ENCODE results near the gene LVRN.
"Not testable (repeated sequence)": the region's sequence is repeated elsewhere in the genome, so short reads cannot be mapped to it uniquely, and the experiment has no call there.

Gene LVRN

DNA sequence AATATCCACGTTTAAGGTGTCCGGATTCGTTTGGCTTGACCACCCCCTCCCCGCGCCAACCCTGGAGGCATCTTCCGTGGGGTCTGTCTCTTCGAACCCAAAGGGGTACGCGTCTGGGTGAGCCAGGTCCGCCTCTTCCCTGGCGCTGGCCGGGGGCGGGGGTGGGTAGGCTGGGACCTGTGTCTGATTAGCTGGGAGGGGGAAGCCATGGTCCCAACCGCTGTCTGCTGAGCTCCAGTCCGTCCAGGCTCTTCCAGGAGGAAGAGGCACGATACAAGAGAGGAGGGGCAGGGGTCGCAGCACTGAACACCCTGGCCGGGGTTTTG lies at the start of gene LVRN:
TSS of gene LVRN (plus strand) at position 237 of the 326 bp plus-strand sequence. CDS start 143 bp downstream, outside the sequence.
- no peak for DNase-seq (ENCODE audit: low spot score)

DNA sequence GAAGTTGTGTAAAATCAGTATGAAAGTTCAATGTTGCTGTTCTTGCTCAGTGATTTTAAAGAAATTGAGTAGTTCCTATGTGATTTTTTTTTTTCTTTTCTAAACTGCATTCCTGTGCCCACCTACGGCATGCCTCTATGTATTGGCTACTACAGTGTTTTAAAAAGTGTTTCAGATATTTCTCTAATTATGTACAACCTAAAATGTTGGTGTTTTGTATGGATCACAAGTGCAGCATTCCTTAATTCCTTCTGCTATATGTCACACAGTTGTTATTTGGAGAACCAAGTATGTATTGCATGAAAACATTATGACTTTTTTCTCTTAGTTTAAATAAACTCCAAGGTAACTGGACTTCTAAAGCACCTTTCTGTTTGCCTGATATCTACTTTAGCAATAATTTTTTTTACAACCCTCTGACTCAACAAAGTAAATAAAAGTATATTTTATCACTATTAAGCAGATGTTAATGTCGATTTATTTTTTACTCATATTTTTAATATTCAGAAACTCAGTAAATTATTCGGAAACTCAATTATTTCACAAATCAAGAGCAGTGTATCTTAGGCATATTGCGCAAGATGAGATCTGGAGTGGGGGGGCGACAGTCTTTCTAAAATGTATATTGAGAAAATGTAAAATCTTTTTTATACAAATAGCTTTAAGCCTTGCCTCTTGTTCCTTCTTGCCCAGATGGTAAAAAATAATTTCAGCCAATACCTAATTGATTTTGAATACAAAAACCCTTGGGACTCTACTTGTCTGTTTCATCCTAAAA lies 48.5 kb upstream of the LVRN start:
- DNase-seq (ENCODE audit: low spot score) = not testable (repeated sequence)

DNA sequence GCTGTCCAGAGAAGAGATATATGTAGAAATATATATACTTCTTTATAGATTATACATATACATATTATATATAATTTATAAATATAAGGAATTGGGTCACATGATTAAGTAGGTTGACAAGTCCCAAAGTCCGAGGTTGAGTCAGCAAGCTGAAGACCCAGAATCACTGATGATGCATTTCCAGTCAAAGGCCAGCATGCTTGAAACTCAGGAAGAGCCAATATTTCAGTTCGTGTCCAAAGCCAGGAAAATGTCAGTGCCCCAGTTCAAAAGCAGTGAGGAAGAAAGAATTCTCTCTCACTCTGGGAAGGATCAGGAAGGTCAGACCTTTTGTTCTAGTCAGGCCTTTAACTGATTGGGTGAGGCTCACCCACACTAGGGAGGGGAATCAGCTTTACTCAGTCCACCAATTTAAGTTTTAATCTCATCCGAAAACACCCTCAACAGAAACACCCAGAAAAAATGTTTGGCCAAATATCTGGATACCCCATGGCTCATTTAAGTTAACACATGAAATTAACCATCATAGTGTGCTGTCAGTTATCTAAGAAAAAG lies 42.0 kb upstream of the LVRN start:
- DNase-seq (ENCODE audit: low spot score) = no peak

DNA sequence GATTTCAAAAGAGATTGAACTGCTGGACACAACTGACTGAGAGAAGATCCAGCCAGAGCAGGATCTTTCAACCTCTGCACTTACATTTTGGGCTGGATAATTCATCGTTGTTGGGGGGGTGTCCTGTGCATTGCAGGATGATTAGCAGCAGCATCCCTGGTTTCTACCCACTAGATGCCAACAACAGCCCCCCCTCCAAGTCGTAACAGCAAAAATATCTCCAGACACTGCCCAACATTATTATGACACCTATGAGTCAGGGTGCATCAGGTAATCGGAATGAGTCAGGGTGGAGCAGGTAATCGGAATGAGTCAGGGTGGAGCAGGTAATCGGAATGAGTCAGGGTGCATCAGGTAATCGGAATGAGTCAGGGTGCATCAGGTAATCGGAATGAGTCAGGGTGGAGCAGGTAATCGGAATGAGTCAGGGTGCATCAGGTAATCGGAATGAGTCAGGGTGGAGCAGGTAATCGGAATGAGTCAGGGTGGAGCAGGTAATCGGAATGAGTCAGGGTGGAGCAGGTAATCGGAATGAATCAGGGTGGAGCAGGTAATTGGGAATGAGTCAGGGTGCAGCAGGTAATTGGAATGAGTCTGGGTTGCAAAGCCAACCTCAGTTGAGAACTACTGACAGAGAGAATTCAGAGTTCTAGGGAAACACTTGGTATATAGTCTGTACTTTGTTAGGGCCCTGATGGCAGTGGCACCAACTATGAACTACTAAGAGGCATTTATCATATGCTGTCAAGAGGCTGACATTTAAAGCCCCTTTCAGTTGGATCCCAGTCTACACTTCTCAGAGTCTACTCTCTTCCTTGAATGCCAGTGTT lies 33.5 kb upstream of the LVRN start:
- not testable (repeated sequence) for DNase-seq (ENCODE audit: low spot score)

GRCh38 chr5:115930171-115930570 lies 32.1 kb upstream of the LVRN start:
- DNase-seq (ENCODE audit: low spot score) = not testable (repeated sequence)

DNA sequence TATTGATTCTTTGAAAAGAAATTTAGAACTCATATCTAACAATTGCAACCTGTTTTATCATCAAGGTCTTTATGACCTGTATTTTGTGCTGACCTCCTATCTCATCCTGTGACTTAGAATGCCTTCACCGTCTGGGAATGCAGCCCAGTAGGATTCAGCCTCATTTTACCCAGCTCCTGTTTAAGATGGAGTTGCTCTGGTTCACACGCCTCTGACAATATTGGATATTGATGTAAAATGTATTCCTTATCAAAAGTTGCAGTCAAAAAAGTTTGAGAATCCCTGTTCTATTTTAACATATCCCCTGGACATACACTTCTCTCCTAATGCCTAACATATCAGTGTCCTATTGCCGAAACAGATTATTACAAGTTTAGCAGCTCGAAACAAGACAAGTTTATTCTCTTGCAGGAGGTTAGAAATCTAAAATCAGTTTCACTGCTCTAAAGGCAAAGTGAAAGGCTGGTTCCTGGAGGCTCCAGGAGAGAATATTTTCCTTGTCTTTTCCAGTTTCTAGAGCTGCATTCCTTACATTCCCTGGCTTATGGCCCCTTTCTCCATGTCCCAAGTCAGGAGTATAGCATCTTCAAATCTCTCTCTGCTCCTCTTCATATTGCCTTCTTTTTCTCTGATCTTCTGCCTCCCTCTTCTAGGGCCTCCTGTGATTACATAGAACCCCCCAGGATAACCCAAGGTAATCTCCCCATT lies 31.5 kb upstream of the LVRN start:
- DNase-seq (ENCODE audit: low spot score) = no peak

GRCh38 chr5:115932991-115933390 lies 29.3 kb upstream of the LVRN start:
- DNase-seq (ENCODE audit: low spot score) = no peak

DNA sequence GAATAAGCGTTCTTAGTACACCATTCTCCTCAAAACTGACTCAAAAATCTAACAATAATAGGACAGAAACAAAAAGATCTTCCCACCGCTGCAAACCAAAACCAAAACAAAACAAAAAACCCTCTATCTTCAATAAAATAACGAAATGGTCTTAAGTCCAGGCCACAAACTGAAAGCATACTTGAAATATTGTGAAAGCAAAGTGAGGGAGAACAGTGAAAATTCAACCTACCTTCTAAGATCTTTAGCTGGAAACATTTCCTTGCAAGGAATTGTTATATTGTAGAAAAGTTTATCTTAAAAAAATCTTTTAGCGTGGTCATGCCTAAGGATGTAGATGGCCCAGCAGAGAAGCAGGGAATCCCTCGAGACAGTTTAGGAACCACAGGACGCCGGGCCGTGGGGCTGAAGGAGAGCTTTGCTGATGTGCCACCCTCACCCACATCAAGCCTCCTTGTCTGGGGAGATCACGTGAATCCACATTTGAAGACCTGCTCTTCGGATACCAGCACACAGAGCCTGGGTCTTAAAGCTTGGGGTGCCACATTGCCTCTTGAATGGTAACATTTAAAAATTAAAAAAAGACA lies 27.8 kb upstream of the LVRN start:
- no peak for DNase-seq (ENCODE audit: low spot score)

GRCh38 chr5:115936031-115936430 lies 26.2 kb upstream of the LVRN start:
- no peak for DNase-seq (ENCODE audit: low spot score)

DNA sequence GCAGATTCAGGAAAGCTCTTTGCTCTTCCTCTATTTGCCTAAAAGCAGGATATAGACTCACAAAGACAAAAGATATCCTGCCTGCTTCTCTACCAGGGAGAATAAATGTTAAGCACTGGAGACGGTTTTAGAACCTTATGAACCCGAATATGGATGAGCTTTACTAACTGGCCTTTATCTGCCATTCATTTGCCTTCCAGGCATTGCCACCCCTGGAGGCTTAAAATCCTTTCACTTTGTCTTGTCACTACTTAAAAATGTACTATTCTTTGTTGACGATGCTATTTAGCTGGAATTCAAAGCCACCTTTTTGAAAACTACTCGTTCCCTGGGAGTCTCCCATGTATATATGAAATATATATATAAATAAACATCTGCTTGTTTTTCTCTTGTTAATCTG lies 23.2 kb upstream of the LVRN start:
- no peak for DNase-seq (ENCODE audit: low spot score)

DNA sequence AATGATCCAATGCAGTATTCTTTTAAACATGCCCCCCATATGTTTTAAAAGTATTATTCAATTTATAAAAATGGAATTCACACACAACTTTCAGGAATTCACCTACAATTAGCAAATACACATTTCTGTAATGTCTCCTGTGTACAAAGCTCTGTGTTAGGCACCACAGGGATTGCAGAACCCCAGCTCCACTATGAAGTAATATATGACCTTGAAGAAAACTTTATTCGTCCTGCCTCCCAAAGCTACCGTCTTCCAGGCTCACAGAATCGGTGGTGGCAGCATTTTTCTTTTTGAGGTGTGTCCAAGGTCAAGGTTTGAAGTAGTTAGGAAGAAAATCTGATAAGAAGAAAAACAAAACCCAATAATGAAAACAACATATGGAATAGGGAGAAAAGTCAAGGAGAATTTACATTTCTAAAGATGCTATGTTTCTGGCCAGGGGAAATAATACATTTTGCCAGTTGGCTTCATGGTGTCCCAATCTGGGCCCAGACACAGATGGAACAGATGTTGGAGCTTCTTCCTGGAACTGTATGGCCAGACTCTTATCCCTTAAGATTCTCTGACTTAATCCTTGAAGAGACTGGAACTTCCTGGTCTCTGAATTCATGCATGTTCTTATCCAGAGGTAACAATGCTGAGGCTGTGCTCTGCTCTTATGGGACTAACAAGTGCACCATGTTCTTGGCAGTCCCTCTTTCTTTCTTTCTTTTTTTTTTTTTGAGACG lies 22.0 kb upstream of the LVRN start:
- no peak for DNase-seq (ENCODE audit: low spot score)

DNA sequence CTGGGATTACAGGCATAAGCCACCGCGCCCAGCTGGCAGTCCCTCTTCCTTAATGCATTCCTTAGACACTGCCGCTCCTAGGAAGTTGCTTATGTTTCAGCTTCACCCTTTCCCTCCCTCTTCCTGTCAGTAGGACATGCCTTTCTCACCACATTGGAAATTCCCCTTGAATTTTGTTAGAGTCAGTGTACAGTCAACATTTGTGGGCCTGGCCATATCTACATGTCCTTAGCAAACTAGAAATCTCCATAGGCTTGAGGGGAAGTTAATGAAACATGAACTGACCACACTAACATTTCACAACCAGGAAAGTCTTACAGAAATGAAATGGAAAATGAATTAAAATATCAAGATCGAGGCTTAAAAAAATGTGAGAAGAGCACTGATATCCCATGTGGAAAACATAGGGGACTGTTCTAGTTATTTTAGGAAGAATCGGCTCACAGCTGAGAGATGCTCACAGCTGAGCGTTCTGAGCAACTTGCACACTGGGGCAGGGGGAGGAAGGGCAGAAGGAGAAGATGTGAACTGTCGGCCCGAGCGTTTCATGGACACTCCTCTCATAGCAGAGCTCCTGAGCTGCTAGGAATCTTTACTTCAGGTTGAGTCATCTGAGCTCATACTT lies 21.1 kb upstream of the LVRN start:
- DNase-seq (ENCODE audit: low spot score) = no peak

- DNase-seq (ENCODE audit: low spot score) = no peak
These were observed 17.8 kb upstream of the LVRN start for GRCh38 chr5:115944501-115944900.

- no peak for DNase-seq (ENCODE audit: low spot score)
These were observed 15.6 kb upstream of the LVRN start for GRCh38 chr5:115946655-115947054.

DNA sequence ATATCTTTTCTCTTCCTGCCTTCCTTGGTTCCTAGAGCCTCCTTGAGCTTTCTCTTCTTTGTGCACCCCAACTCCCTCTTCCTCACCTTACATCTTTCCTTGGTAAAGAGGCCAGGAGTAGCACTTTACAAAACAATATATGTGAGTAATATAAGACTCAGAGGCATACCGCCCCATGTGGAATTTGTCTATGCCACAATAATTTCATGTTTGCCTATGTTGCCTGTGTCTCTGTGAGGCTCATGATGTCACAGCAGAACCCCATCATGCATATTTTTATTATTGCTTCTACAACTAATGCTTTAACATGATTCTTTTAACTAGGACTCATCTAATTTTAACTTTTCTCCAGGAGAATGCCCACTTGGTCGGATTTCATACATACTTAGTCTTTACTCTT lies 15.0 kb upstream of the LVRN start:
- DNase-seq (ENCODE audit: low spot score) = no peak

GRCh38 chr5:115948091-115948534 lies 14.2 kb upstream of the LVRN start:
- DNase-seq (ENCODE audit: low spot score) = no peak

DNA sequence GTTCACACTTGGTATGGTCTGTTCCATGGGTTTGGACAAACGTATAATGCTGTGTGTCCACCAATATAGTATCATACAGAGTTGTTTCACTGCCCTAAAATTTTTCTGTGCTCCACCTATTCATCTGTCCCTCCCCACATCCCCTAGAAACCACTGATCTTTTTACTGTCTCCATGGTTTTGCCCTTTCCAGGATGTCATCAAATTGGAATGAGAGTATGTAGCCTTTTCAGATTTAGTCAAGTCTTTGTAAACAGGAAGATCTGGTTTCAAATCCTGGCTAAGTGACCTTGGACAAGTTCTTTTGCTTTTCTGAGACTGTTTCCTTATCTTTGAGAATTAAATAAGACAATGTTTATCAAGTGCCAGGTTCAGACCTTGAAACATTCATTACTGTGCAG lies 13.2 kb upstream of the LVRN start:
- DNase-seq (ENCODE audit: low spot score) = no peak

GRCh38 chr5:115952588-115952987 lies 9.7 kb upstream of the LVRN start:
- DNase-seq (ENCODE audit: low spot score) = no peak

GRCh38 chr5:115954144-115954543 lies 8.1 kb upstream of the LVRN start:
- no peak for DNase-seq (ENCODE audit: low spot score)

GRCh38 chr5:115956957-115957356 lies 5.3 kb upstream of the LVRN start:
- no peak for DNase-seq (ENCODE audit: low spot score)
